Caco-2 (cell line): ENCODE data around the gene TARBP2. TPM values are rescaled to one million over a fixed set of nuclear protein-coding genes. Genes with fewer than 3 reads are reported as not detected.
"Not testable (repeated sequence)": the region's sequence is repeated elsewhere in the genome, so short reads cannot be mapped to it uniquely, and the experiment has no call there.

ENCODE experiments used
- BruUV-seq: library from RNA; stranded (reverse); fragments of 400-500 nt; replicated peaks from 2 replicates; lab custom pipeline; 2021; lab: Mats Ljungman, UMichigan
- CTCF ChIA-PET: fragments of 300-600 bp; sonication (Branson Sonifier 250); formaldehyde crosslinking; loops from one replicate; lab custom pipeline; 2022; ENCODE audit warnings: antibody characterized with exemption; lab: Charles Lee
- POLR2A ChIA-PET: fragments of 300-600 bp; sonication (Branson Sonifier 250); formaldehyde crosslinking; loops from one replicate; lab custom pipeline; 2022; ENCODE audit warnings: antibody characterized with exemption; lab: Charles Lee
- DNase-seq, 2 experiments: peaks; one replicate each; pipeline versions ENCODE4 v3.0.0 to v3.0.0-alpha.2; 2020 to 2022
- H3K27me3 ChIP-seq: replicated peaks from 2 replicates; pipeline ENCODE4 v1.6.0; 2011; ENCODE audit warnings: low read length; ENCODE audit not compliant: control insufficient read depth, insufficient read depth
- H3K36me3 ChIP-seq: 2 replicates; pipeline ENCODE4 v1.5.1; 2011; ENCODE audit warnings: low read length; ENCODE audit not compliant: control insufficient read depth, insufficient read depth
- H3K4me1 ChIP-seq: fragments of 250-450 bp; sonication (Bioruptor Pico); 2 replicates; pipeline ENCODE4 v1.5.1; 2020; ENCODE audit warnings: mild to moderate bottlenecking
- H3K4me3 ChIP-seq: 2 replicates; pipeline ENCODE4 v1.5.1; 2011; ENCODE audit warnings: low read depth, mild to moderate bottlenecking, control low read depth, low read length
- H3K9me3 ChIP-seq: fragments of 250-450 bp; sonication (Bioruptor Pico); 2 replicates; pipeline ENCODE4 v1.5.1; 2020; ENCODE audit warnings: mild to moderate bottlenecking, moderate library complexity
- H3K27ac Mint-ChIP-seq: one replicate; pipeline ENCODE4 v1.8.0; 2022; ENCODE audit warnings: mixed read lengths; ENCODE audit not compliant: unreplicated experiment
- H3K27me3 Mint-ChIP-seq: one replicate; pipeline ENCODE4 v1.8.0; 2022; ENCODE audit warnings: mixed read lengths; ENCODE audit not compliant: insufficient read depth, unreplicated experiment
- H3K36me3 Mint-ChIP-seq: one replicate; pipeline ENCODE4 v1.8.0; 2022; ENCODE audit warnings: mild to moderate bottlenecking, mixed read lengths; ENCODE audit not compliant: insufficient read depth, unreplicated experiment
- H3K4me1 Mint-ChIP-seq: one replicate; pipeline ENCODE4 v1.8.0; 2022; ENCODE audit warnings: low read depth, mixed read lengths; ENCODE audit not compliant: unreplicated experiment
- H3K4me3 Mint-ChIP-seq: one replicate; pipeline ENCODE4 v1.8.0; 2022; ENCODE audit warnings: mild to moderate bottlenecking, moderate library complexity, mixed read lengths; ENCODE audit not compliant: unreplicated experiment
- H3K9me3 Mint-ChIP-seq: one replicate; pipeline ENCODE4 v1.8.0; 2022; ENCODE audit warnings: mixed read lengths; ENCODE audit not compliant: unreplicated experiment
- CTCF ChIP-seq, 2 experiments: fragments of 200-600 bp in 1 of 2; IDR thresholded peaks; 1 replicate in 1 of 2; 2 replicates in 1 of 2; pipeline versions ENCODE4 v1.5.1 to v1.8.0; 2011 to 2022; ENCODE audit warnings: antibody characterized with exemption in 1 of 2, control low read depth in 1 of 2, inconsistent platforms in 1 of 2, low read depth in 1 of 2, low read length in 1 of 2, mild to moderate bottlenecking in 1 of 2, moderate library complexity in 1 of 2; ENCODE audit not compliant: insufficient read depth in 1 of 2, severe bottlenecking in 1 of 2, unreplicated experiment in 1 of 2
- intact Hi-C: fragments of 100-400 bp; cut with micrococcal nuclease; formaldehyde crosslinking; loops from one replicate; pipeline ENCODE4 v1.10.0; 2022; ENCODE audit not compliant: unreplicated experiment
- total RNA-seq: library from RNA; stranded (reverse); gene quantifications from 2 replicates; pipeline ENCODE4 v1.2.3, GENCODE V29; 2022

The TARBP2 gene
- total RNA-seq, 1 experiment from 2014 or later = 50.7 TPM

- H3K36me3 ChIP-seq = no peaks in the 10 kb centered on the region
- CTCF ChIA-PET = interaction anchor here (0.6 kb wide), 1 partner anchor 94 kb away, joined by 6 read pairs; no protein-coding TSS in a partner anchor
- POLR2A ChIA-PET = interaction anchor here (0.5 kb wide), 1 partner anchor 33 kb away, joined by 3 read pairs; no protein-coding TSS in a partner anchor
- no peak for DNase-seq
- no peak overlapping the region for H3K4me3 ChIP-seq
- H3K4me1 ChIP-seq = peaks cover 19% of the 10 kb centered on the region
- Mint-ChIP-seq H3K4me3 (no peak overlapping the region), H3K27me3 (no peaks in the 10 kb centered on the region), H3K36me3 (peaks cover 25% of the 10 kb centered on the region), H3K27ac (no peak overlapping the region), H3K4me1 (no peaks in the 10 kb centered on the region), H3K9me3 (no peaks in the 10 kb centered on the region)
- intact Hi-C loops = no loop called here
- TF ChIP-seq CTCF (IDR thresholded peaks at IDR 0.05; ENCODE audit: insufficient read depth in 1 of 2, low read depth in 1 of 2, low read length in 1 of 2, severe bottlenecking in 1 of 2, unreplicated experiment in 1 of 2) = no peak
- no peaks in the 10 kb centered on the region for H3K9me3 ChIP-seq
- no TSS peak for BruUV-seq
- H3K27me3 ChIP-seq = no peaks in the 10 kb centered on the region
These were observed 38.4 kb downstream of the TARBP2 start for GRCh38 chr12:53539526-53539925.

GRCh38 chr12:53543539-53543938 is 42.5 kb downstream of the TARBP2 start:
- Mint-ChIP-seq H3K27me3 (no peaks in the 10 kb centered on the region), H3K4me1 (no peaks in the 10 kb centered on the region), H3K4me3 (no peak overlapping the region), H3K36me3 (peaks cover 8% of the 10 kb centered on the region), H3K27ac (no peak overlapping the region), H3K9me3 (no peaks in the 10 kb centered on the region)
- Histone ChIP-seq H3K9me3 (no peaks in the 10 kb centered on the region), H3K4me3 (no peak overlapping the region), H3K36me3 (no peaks in the 10 kb centered on the region), H3K4me1 (peaks cover 9% of the 10 kb centered on the region), H3K27me3 (no peaks in the 10 kb centered on the region)
- intact Hi-C loops = loop anchor here (1.0 to 2.0 kb wide), 2 partner anchors 133 to 199 kb away; partner anchors contain the start of gene ATP5MC2
- BruUV-seq = no TSS peak
- DNase-seq = peak; percentile 57 to 59
- ChIA-PET CTCF (interaction anchor here (0.8 to 1.9 kb wide), 9 partner anchors 29 to 200 kb away, joined by 3 to 43 read pairs (median 4); partner anchors contain the start of genes ATF7, ATP5MC2 and TARBP2), POLR2A (interaction anchor here (0.8 kb wide), 1 partner anchor 43 kb away, joined by 4 read pairs; the partner anchor contains the start of gene TARBP2)
- TF ChIP-seq CTCF (IDR thresholded peaks at IDR 0.05; ENCODE audit: insufficient read depth in 1 of 2, low read depth in 1 of 2, low read length in 1 of 2, severe bottlenecking in 1 of 2, unreplicated experiment in 1 of 2) = peak; percentile 61 to 94

GRCh38 chr12:53548354-53548753 is 47.3 kb downstream of the TARBP2 start:
- POLR2A ChIA-PET, BruUV-seq: not testable (repeated sequence)

GRCh38 chr12:53550131-53550530 is 49.0 kb downstream of the TARBP2 start:
- POLR2A ChIA-PET, H3K4me3 ChIP-seq, H3K4me1 ChIP-seq, H3K27me3 Mint-ChIP-seq, H3K4me3 Mint-ChIP-seq, H3K36me3 ChIP-seq, intact Hi-C loops, H3K4me1 Mint-ChIP-seq, BruUV-seq, H3K9me3 Mint-ChIP-seq, CTCF ChIA-PET, H3K27me3 ChIP-seq, H3K27ac Mint-ChIP-seq, H3K36me3 Mint-ChIP-seq, DNase-seq, H3K9me3 ChIP-seq: not testable (repeated sequence)

More at GRCh38 chr12:53548354-53548753, 47.3 kb downstream of the TARBP2 start:
- H3K27ac Mint-ChIP-seq, H3K4me1 Mint-ChIP-seq, DNase-seq, H3K36me3 ChIP-seq, CTCF ChIA-PET, H3K4me1 ChIP-seq, H3K9me3 Mint-ChIP-seq, H3K9me3 ChIP-seq, intact Hi-C loops, H3K27me3 ChIP-seq, H3K27me3 Mint-ChIP-seq, H3K4me3 Mint-ChIP-seq, H3K4me3 ChIP-seq, H3K36me3 Mint-ChIP-seq: not testable (repeated sequence)
